Liver (tissue), 2 donors: ENCODE measurements around the gene HGS.

Experiments used
- CTCF ChIP-seq: fragments of 150-350 bp; IDR thresholded peaks from 2 replicates; pipeline ENCODE4 v1.5.1; 2017; ENCODE audit warnings: improper control_type of control experiment, low read depth, low read length; ENCODE audit not compliant: missing input control
- REST ChIP-seq: IDR thresholded peaks from 2 replicates; pipeline ENCODE4 v1.6.1; 2016; ENCODE audit warnings: antibody characterized with exemption, mild to moderate bottlenecking
- YY1 ChIP-seq: IDR thresholded peaks from 2 replicates; pipeline ENCODE4 v1.6.1; 2016; ENCODE audit warnings: antibody characterized with exemption, mild to moderate bottlenecking
- ZBTB33 ChIP-seq: IDR thresholded peaks from 2 replicates; pipeline ENCODE4 v1.6.1; 2016; ENCODE audit warnings: antibody characterized with exemption
- donor health status: healthy.

- no peak for TF ChIP-seq ZBTB33
- no peak for TF ChIP-seq CTCF
- TF ChIP-seq REST, result no peak
- no peak for TF ChIP-seq YY1
Observed at GRCh38 chr17:81738801-81739393, 55.1 kb downstream of the HGS start.
